ENCODE measurements around the gene PDCD6IP. TPM values are rescaled to one million over a fixed set of nuclear protein-coding genes. Genes with fewer than 3 reads are reported as not detected.
"Not testable (repeated sequence)": the region's sequence is repeated elsewhere in the genome, so short reads cannot be mapped to it uniquely, and the experiment has no call there.

PDCD6IP gene
- total and polyA plus RNA-seq, 3 donors from 2014 or later: 160 to 378 (median 305) TPM

DNA sequence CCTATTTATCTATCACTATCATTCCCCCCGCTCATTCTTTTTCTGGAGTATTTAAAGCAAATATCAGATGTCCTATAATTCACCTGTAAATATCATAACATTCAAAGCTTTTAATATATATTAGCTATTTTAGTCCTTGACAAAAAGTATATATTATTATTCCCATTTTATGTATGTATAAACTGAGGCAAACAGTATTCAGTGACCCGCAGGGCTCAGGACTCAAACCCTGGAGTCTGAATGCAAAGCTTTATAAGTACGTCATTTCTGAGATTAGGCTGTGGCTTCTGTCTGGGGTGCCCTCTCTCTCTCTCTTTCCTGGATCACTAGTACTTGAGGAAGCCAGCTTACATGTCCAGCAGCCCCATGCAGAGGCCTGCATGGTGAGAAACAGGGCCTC lies 20.4 kb upstream of the PDCD6IP start:
- H3K4me3 ChIP-seq: no peak overlapping the region
- no peaks in the 10 kb centered on the region for H3K9me3 ChIP-seq
- H3K27ac ChIP-seq: no peak overlapping the region
- H3K27me3 ChIP-seq: no peaks in the 10 kb centered on the region
- TF ChIP-seq, protein P1, sequence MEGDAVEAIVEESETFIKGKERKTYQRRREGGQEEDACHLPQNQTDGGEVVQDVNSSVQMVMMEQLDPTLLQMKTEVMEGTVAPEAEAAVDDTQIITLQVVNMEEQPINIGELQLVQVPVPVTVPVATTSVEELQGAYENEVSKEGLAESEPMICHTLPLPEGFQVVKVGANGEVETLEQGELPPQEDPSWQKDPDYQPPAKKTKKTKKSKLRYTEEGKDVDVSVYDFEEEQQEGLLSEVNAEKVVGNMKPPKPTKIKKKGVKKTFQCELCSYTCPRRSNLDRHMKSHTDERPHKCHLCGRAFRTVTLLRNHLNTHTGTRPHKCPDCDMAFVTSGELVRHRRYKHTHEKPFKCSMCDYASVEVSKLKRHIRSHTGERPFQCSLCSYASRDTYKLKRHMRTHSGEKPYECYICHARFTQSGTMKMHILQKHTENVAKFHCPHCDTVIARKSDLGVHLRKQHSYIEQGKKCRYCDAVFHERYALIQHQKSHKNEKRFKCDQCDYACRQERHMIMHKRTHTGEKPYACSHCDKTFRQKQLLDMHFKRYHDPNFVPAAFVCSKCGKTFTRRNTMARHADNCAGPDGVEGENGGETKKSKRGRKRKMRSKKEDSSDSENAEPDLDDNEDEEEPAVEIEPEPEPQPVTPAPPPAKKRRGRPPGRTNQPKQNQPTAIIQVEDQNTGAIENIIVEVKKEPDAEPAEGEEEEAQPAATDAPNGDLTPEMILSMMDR (IDR thresholded peaks at IDR 0.05): no peak
- no peak for TF ChIP-seq POLR2A (IDR thresholded peaks at IDR 0.05)
- WGBS, 2 donors: 87 to 96% methylated on average over 3 of the region's 3 CpGs
- H3K4me1 ChIP-seq: no peaks in the 10 kb centered on the region
- intact Hi-C loops (cut with DNase I; ENCODE audit: low total_unique reads): no loop called here
- H3K36me3 ChIP-seq (ENCODE audit: low read depth, missing control alignments): no peaks in the 10 kb centered on the region
- no peak for DNase-seq

DNA sequence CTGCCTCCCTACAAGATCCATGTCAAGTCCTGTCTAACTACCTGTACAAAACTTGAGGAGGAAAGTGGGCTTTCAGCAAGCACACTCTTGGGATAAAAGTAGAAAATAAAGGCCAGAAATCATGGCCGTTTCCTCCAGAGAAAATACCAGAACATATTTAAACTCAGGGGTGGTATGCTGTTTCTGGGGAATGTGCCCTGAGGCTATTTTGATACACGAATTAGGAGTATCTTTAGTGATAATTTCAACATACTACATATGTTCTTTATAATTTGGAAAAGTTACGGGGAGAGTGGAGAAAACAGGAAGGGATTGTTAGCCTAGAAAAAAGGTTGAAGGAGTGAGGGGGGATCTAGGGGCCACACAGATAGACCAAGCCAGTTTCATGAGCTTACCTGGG lies 18.7 kb upstream of the PDCD6IP start:
- 70 to 74% methylated on average over 3 of the region's 3 CpGs for WGBS, 2 donors
- H3K27me3 ChIP-seq: no peaks in the 10 kb centered on the region
- intact Hi-C loops (cut with DNase I; ENCODE audit: low total_unique reads): loop anchor here (10.0 kb wide), 1 partner anchor 145 kb away; no protein-coding TSS in a partner anchor
- no peak for TF ChIP-seq POLR2A (IDR thresholded peaks at IDR 0.05)
- TF ChIP-seq, protein P1 (IDR thresholded peaks at IDR 0.05): no peak
- H3K36me3 ChIP-seq (ENCODE audit: low read depth, missing control alignments): no peaks in the 10 kb centered on the region
- no peaks in the 10 kb centered on the region for H3K4me1 ChIP-seq
- DNase-seq: no peak
- H3K27ac ChIP-seq: no peak overlapping the region
- H3K4me3 ChIP-seq: no peak overlapping the region
- H3K9me3 ChIP-seq: no peaks in the 10 kb centered on the region

DNA sequence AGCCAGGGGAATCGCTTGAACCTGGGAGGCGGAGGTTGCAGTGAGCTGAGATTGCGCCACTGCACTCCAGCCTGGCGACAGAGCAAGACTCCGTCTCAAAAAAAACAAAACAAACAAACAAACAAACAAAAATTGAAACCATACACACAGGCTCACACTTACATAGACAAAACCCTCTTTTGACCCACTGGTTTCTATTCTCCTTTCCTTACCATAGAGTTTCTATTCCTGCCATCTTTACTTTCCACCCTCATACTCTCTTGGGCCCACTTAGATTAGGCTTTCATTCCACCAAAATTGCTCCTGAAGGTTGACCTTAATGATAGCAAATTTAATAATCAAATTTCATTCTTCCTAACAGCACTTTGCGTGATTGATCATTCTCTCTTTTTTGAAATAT lies 17.0 kb upstream of the PDCD6IP start:
- DNase-seq; H3K36me3 ChIP-seq (ENCODE audit: low read depth, missing control alignments); H3K4me3 ChIP-seq; H3K27me3 ChIP-seq; H3K9me3 ChIP-seq; H3K4me1 ChIP-seq; H3K27ac ChIP-seq: not testable (repeated sequence)
- 97 to 99% methylated on average over 6 of the region's 6 CpGs for WGBS, 2 donors
- intact Hi-C loops (cut with DNase I; ENCODE audit: low total_unique reads): loop anchor here (10.0 kb wide), 1 partner anchor 147 kb away; no protein-coding TSS in a partner anchor

DNA sequence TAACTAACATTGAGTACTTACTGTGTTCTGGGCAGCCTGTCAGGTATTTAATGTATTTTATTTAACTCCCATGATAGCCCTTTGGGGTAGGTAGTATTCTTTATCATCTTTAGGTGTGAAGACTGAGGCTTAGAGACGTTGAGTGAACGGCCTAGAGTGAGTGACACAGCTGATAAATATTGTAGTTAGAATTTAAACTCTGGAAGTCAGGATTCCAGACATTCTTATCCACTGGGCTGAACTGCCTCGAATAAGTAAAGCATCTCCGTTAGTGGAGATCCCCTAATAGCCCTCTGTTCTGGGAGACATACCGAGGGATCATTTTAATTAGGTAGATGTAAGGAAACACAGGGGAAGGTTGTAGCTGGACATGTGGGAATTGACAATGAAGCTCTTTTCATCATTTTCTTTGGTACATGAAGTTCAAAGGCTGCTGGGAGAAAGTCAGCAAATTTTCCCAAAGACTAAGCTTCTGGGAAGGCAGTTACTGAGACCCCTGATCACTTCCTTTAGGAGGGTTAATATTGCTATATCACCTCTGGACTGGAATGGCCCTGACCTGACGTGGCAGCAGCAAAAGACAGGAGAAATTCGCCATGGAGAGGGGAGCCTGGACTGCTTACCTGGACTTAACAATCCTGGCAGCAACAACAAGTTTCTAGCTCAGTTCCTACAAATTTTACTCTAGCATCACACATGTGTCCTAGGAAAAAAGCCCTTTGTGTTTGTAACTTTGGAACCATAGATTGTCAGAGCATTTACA lies 11.7 kb upstream of the PDCD6IP start:
- Histone ChIP-seq H3K4me3 (no peak overlapping the region), H3K9me3 (no peaks in the 10 kb centered on the region), H3K27ac (no peak overlapping the region), H3K27me3 (no peaks in the 10 kb centered on the region), H3K4me1 (no peaks in the 10 kb centered on the region), H3K36me3 (ENCODE audit: low read depth, missing control alignments) (no peaks in the 10 kb centered on the region)
- 58 to 76% methylated on average over 7 of the region's 7 CpGs for WGBS, 2 donors
- no peak for DNase-seq
- TF ChIP-seq, protein P1 (IDR thresholded peaks at IDR 0.05): no peak
- TF ChIP-seq POLR2A (IDR thresholded peaks at IDR 0.05): no peak
- intact Hi-C loops (cut with DNase I; ENCODE audit: low total_unique reads): loop anchor here (10.0 kb wide), 1 partner anchor 152 kb away; no protein-coding TSS in a partner anchor

DNA sequence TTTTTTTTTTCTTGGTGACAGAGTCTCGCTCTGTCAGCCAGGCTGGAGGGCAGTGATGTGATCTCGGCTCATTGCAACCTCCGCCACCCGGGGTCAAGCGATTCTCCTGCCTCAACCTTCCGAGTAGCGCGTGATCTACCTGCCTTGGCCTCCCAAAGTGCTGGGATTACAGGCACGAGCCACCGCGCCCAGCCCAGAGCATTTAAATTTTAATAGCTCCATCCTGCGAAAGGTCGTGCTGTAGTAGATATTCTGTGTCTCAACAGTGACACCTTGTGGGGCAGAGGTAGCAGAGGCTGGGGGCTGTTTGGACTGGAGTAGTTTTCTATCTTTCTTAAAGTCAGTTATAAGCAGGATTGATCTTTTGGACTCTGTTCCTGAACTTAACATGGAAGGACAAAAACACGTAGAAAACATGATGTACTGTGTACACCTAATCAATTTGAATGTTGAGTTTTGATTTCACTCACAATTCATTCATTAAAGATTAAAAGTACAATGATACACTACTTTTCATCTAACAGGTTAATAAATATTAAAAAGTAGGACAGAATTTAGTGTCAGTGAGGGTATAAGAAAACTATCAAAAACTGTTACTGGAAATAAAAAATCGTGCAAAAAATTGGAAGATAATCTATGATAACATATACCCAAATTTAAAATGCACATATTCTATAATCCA lies 11.0 kb upstream of the PDCD6IP start:
- WGBS, 2 donors: 28 to 52% methylated on average over 12 to 15 of the region's 15 CpGs
- Histone ChIP-seq H3K4me1 (no peaks in the 10 kb centered on the region), H3K27me3 (no peaks in the 10 kb centered on the region), H3K27ac (no peak overlapping the region), H3K9me3 (no peaks in the 10 kb centered on the region), H3K4me3 (no peak overlapping the region), H3K36me3 (ENCODE audit: low read depth, missing control alignments) (no peaks in the 10 kb centered on the region)
- intact Hi-C loops (cut with DNase I; ENCODE audit: low total_unique reads): loop anchor here (10.0 kb wide), 1 partner anchor 153 kb away; no protein-coding TSS in a partner anchor
- TF ChIP-seq POLR2A (IDR thresholded peaks at IDR 0.05): no peak
- TF ChIP-seq, protein P1 (IDR thresholded peaks at IDR 0.05): peak; percentile 10 to 70 (median 29)
- DNase-seq: peak; percentile 62

All from testis (tissue), 3 donors.